Cardiac fibroblast (primary cell): ENCODE results near the gene CELSR1.
A peak's percentile ranks its signal among the peaks of the same experiment; 100 is the strongest.

Experiments
- DNase-seq, 2 donors: peaks; one replicate each; pipeline versions ENCODE4 v3.0.0 to v3.0.0-alpha.2; 2010; ENCODE audit warnings: low read depth in 2 of 2
- H3K4me3 ChIP-seq, 2 donors: replicated peaks in 1 of 2; 1 replicate in 1 of 2; 2 replicates in 1 of 2; pipeline ENCODE4 v1.5.1; 2011; ENCODE audit warnings: low read depth in 2 of 2, low read length in 2 of 2, mild to moderate bottlenecking in 2 of 2, moderate library complexity in 1 of 2
- CTCF ChIP-seq: IDR thresholded peaks from one replicate; pipeline ENCODE4 v1.5.1; 2011; ENCODE audit warnings: low read depth, mild to moderate bottlenecking, low read length, inconsistent platforms

The CELSR1 gene

GRCh38 chr22:46422896-46423295, 114.5 kb downstream of the CELSR1 start:
- no peak for DNase-seq
- TF ChIP-seq CTCF, result no peak
- H3K4me3 ChIP-seq, result no peak overlapping the region

GRCh38 chr22:46421267-46421666, 116.2 kb downstream of the CELSR1 start:
- TF ChIP-seq CTCF, result no peak
- no peak overlapping the region for H3K4me3 ChIP-seq
- no peak for DNase-seq

- no peak for TF ChIP-seq CTCF
- DNase-seq, result no peak
- H3K4me3 ChIP-seq, result no peak overlapping the region
Observed at GRCh38 chr22:46419754-46420571, 117.5 kb downstream of the CELSR1 start.

- no peak overlapping the region for H3K4me3 ChIP-seq
- no peak for TF ChIP-seq CTCF
- DNase-seq, result no peak
Observed at GRCh38 chr22:46418827-46419226, 118.6 kb downstream of the CELSR1 start.

- peak in 1 of 2 donors; percentile 6 for DNase-seq
- TF ChIP-seq CTCF, result no peak
- no peak overlapping the region for H3K4me3 ChIP-seq
Observed at GRCh38 chr22:46417769-46418168, 119.7 kb downstream of the CELSR1 start.

- DNase-seq, result peak; percentile 12 to 48
- H3K4me3 ChIP-seq, result no peak overlapping the region
- no peak for TF ChIP-seq CTCF
Observed at GRCh38 chr22:46416891-46417580, 120.4 kb downstream of the CELSR1 start.
